H1 (cell line): ENCODE data around the gene NAV2. TPM values are rescaled to one million over a fixed set of nuclear protein-coding genes. Genes with fewer than 3 reads are reported as not detected.

Source experiments
- CTCF ChIA-PET: fragments of 300-600 bp; sonication (Branson Sonifier 250); formaldehyde crosslinking; loops from one replicate; lab custom pipeline; 2021; ENCODE audit not compliant: partially characterized antibody; lab: Charles Lee
- POLR2A ChIA-PET: fragments of 300-600 bp; sonication (Branson Sonifier 250); formaldehyde crosslinking; loops from one replicate; lab custom pipeline; 2021; ENCODE audit warnings: inconsistent platforms; ENCODE audit not compliant: partially characterized antibody; lab: Charles Lee
- DNase-seq, 2 experiments: peaks; one replicate each; pipeline versions ENCODE4 v3.0.0 to v3.0.0-alpha.2; 2010 to 2022; ENCODE audit warnings: low spot score in 2 of 2, low read depth in 1 of 2, mixed read lengths in 1 of 2
- FAIRE-seq: peaks from 2 replicates; lab custom pipeline; 2011; peaks lifted over from hg19 to GRCh38; lab: Jason Lieb, UNC
- H2AFZ ChIP-seq: 2 replicates; pipeline ENCODE4 v1.8.1; 2012; ENCODE audit warnings: low read length, inconsistent platforms
- H2AK5ac ChIP-seq: 2 replicates; pipeline ENCODE4 v1.6.1; 2013; ENCODE audit warnings: low read depth, low read length
- H2BK120ac ChIP-seq: replicated peaks from 2 replicates; pipeline ENCODE3; 2013; ENCODE audit warnings: low read depth, low read length, inconsistent platforms
- H2BK12ac ChIP-seq: 2 replicates; pipeline ENCODE4 v1.6.1; 2013; ENCODE audit warnings: low read depth, low read length
- H2BK15ac ChIP-seq: 2 replicates; pipeline ENCODE4 v1.6.1; 2013; ENCODE audit warnings: low read length
- H2BK20ac ChIP-seq: 2 replicates; pipeline ENCODE4 v1.6.1; 2013; ENCODE audit warnings: low read length
- H2BK5ac ChIP-seq: 2 replicates; pipeline ENCODE4 v1.6.1; 2013; ENCODE audit warnings: low read depth, low read length
- H3K14ac ChIP-seq: 2 replicates; pipeline ENCODE4 v1.6.1; 2013; ENCODE audit warnings: inconsistent platforms; ENCODE audit not compliant: insufficient read length
- H3K18ac ChIP-seq: 2 replicates; pipeline ENCODE4 v1.6.1; 2013; ENCODE audit warnings: low read length; ENCODE audit errors: extremely low read depth
- H3K23ac ChIP-seq: 2 replicates; pipeline ENCODE4 v1.6.1; 2013; ENCODE audit warnings: inconsistent platforms; ENCODE audit not compliant: insufficient read length
- H3K23me2 ChIP-seq: 2 replicates; pipeline ENCODE4 v1.6.1; 2013; ENCODE audit warnings: low read depth, low read length
- H3K27ac ChIP-seq: 2 replicates; pipeline ENCODE4 v1.6.1; 2011; ENCODE audit warnings: low read depth, low read length, inconsistent platforms
- H3K27me3 ChIP-seq, 4 experiments: replicated peaks in 1 of 4; 1 replicate in 1 of 4; 2 replicates in 3 of 4; pipeline versions ENCODE4 v1.6.1 to v1.8.1; 2011 to 2013; ENCODE audit warnings: low read length in 3 of 4, mild to moderate bottlenecking in 3 of 4, inconsistent platforms in 2 of 4, mixed read lengths in 2 of 4, moderate library complexity in 1 of 4; ENCODE audit not compliant: control insufficient read depth in 3 of 4, insufficient read depth in 3 of 4; ENCODE audit errors: extremely low read depth in 1 of 4
- H3K36me3 ChIP-seq, 4 experiments: 2 replicates each; pipeline versions ENCODE4 v1.6.1 to v1.8.1; 2011 to 2013; ENCODE audit warnings: mild to moderate bottlenecking in 4 of 4, low read length in 3 of 4, moderate library complexity in 2 of 4, control low read depth in 1 of 4, inconsistent platforms in 1 of 4; ENCODE audit not compliant: insufficient read depth in 4 of 4, control insufficient read depth in 2 of 4
- H3K4ac ChIP-seq: replicated peaks from 2 replicates; pipeline ENCODE3; 2013; ENCODE audit warnings: low read length, low read depth, mixed read lengths, inconsistent platforms; ENCODE audit not compliant: insufficient read length
- H3K4me1 ChIP-seq, 4 experiments: replicated peaks in 1 of 4; 1 replicate in 1 of 4; 2 replicates in 3 of 4; pipeline versions ENCODE4 v1.6.1 to v1.8.1; 2011 to 2013; ENCODE audit warnings: low read length in 3 of 4, inconsistent platforms in 2 of 4, mixed read lengths in 1 of 4; ENCODE audit not compliant: insufficient read depth in 4 of 4, control insufficient read depth in 3 of 4
- H3K4me2 ChIP-seq, 2 experiments: 2 replicates each; pipeline versions ENCODE4 v1.6.1 to v1.8.1; 2011 to 2013; ENCODE audit warnings: low read depth in 2 of 2, low read length in 2 of 2, control low read depth in 1 of 2, inconsistent platforms in 1 of 2, mild to moderate bottlenecking in 1 of 2; ENCODE audit not compliant: insufficient read depth in 1 of 2
- H3K4me3 ChIP-seq, 4 experiments: fragments of 200-600, 300-600 bp in 1 of 4; sonication (generic), shearing (Covaris generic), sonication (Bioruptor Twin) in 1 of 4; 2 replicates each; pipeline versions ENCODE4 v1.5.1 to v1.8.1; 2011 to 2016; ENCODE audit warnings: low read length in 4 of 4, low read depth in 3 of 4, control low read depth in 2 of 4, inconsistent platforms in 2 of 4, mild to moderate bottlenecking in 2 of 4, mixed read lengths in 1 of 4, moderate library complexity in 1 of 4; ENCODE audit not compliant: insufficient read depth in 2 of 4; ENCODE audit errors: extremely low read depth in 1 of 4
- H3K56ac ChIP-seq: replicated peaks from 2 replicates; pipeline ENCODE3; 2013; ENCODE audit warnings: low read depth, mild to moderate bottlenecking, mixed read lengths, low read length, inconsistent platforms; ENCODE audit not compliant: insufficient read length
- H3K79me1 ChIP-seq: 2 replicates; pipeline ENCODE4 v1.6.1; 2013; ENCODE audit warnings: low read depth, low read length, control low read depth
- H3K79me2 ChIP-seq, 2 experiments: 2 replicates each; pipeline versions ENCODE4 v1.6.1 to v1.8.1; 2012 to 2013; ENCODE audit warnings: low read length in 2 of 2, mild to moderate bottlenecking in 2 of 2, inconsistent platforms in 1 of 2; ENCODE audit not compliant: insufficient read depth in 2 of 2, control insufficient read depth in 1 of 2
- H3K9ac ChIP-seq, 4 experiments: replicated peaks in 1 of 4; 1 replicate in 1 of 4; 2 replicates in 3 of 4; pipeline versions ENCODE4 v1.6.1 to v1.8.1; 2011 to 2013; ENCODE audit warnings: low read depth in 3 of 4, low read length in 3 of 4, control low read depth in 2 of 4, mild to moderate bottlenecking in 2 of 4, moderate library complexity in 2 of 4, inconsistent platforms in 1 of 4; ENCODE audit errors: extremely low read depth in 1 of 4
- H3K9me3 ChIP-seq, 2 experiments: 2 replicates each; pipeline versions ENCODE4 v1.6.1 to v1.8.1; 2012 to 2013; ENCODE audit warnings: mild to moderate bottlenecking in 2 of 2, moderate library complexity in 2 of 2, control low read depth in 1 of 2, inconsistent platforms in 1 of 2, low read depth in 1 of 2, low read length in 1 of 2, mixed read lengths in 1 of 2; ENCODE audit not compliant: insufficient read depth in 2 of 2
- H4K20me1 ChIP-seq, 2 experiments: replicated peaks in 1 of 2; 2 replicates each; pipeline versions ENCODE3 to v1.8.1; 2011 to 2013; ENCODE audit warnings: inconsistent platforms in 2 of 2, low read length in 2 of 2, mild to moderate bottlenecking in 1 of 2; ENCODE audit not compliant: insufficient read depth in 2 of 2, control insufficient read depth in 1 of 2
- H4K5ac ChIP-seq: 2 replicates; pipeline ENCODE4 v1.6.1; 2013; ENCODE audit warnings: low read length, low read depth, mixed read lengths, inconsistent platforms; ENCODE audit not compliant: insufficient read length
- H4K8ac ChIP-seq: 2 replicates; pipeline ENCODE4 v1.8.0; 2013; ENCODE audit warnings: mild to moderate bottlenecking, moderate library complexity, low read length, inconsistent platforms; ENCODE audit not compliant: insufficient read depth; ENCODE audit errors: extremely low read depth
- H4K91ac ChIP-seq: replicated peaks from 2 replicates; pipeline ENCODE3; 2013; ENCODE audit warnings: low read length, mixed read lengths, inconsistent platforms; ENCODE audit not compliant: insufficient read length
- HDAC2 ChIP-seq, 2 experiments: fragments of 300-600 bp in 1 of 2; sonication (generic) in 1 of 2; IDR thresholded peaks; 2 replicates each; pipeline ENCODE4 v1.6.1; 2011 to 2012; ENCODE audit warnings: low read depth in 2 of 2, low read length in 2 of 2, mild to moderate bottlenecking in 2 of 2, moderate library complexity in 2 of 2, borderline replicate concordance in 1 of 2, inconsistent platforms in 1 of 2
- KDM4A ChIP-seq: IDR thresholded peaks from one replicate; pipeline ENCODE4 v1.7.1; 2012; ENCODE audit warnings: low read depth, mild to moderate bottlenecking, moderate library complexity, low read length, inconsistent platforms; ENCODE audit not compliant: severe bottlenecking
- WGBS, 2 experiments: shearing (Covaris generic) in 1 of 2; methylation state at CpG; one replicate each; pipeline versions ENCODE4 v1.1.6 to v1.1.7; 2013 to 2015; ENCODE audit warnings: low lambda C conversion rate in 2 of 2, mixed read lengths in 2 of 2, inconsistent platforms in 1 of 2, low coverage in 1 of 2, missing lambda C conversion rate in 1 of 2; ENCODE audit not compliant: insufficient replicate concordance in 2 of 2, insufficient coverage in 1 of 2, insufficient read length in 1 of 2; ENCODE audit errors: extremely low coverage in 1 of 2, missing lambda C conversion rate in 1 of 2; 5-methylcytosine and 5-hydroxymethylcytosine counted together
- polyA plus RNA-seq, 7 experiments: library from polyadenylated mRNA; depleted of rRNA in 3 of 7; stranded (reverse) in 5 of 7; unstranded in 2 of 7; fragments of >200 nt in 5 of 7; fragments of 200-250 nt in 2 of 7; gene quantifications; 1 replicate in 5 of 7; 2 replicates in 1 of 7; 4 replicates in 1 of 7; pipeline versions ENCODE4 v1.2.1 to v1.2.3, GENCODE V29; 2011 to 2013; ENCODE audit warnings: missing spikeins in 2 of 7, mixed read lengths in 2 of 7
- total RNA-seq: library from RNA; stranded (reverse); fragmentation: NEBNext Ultra II Directional; extraction: Animal tissue kit (Norgen Biotek cat#: 25700); gene quantifications from 2 replicates; pipeline ENCODE4 v1.2.1, GENCODE V29; 2021

Gene NAV2
- total and polyA plus RNA-seq, 2 of the 8 experiments (the other 6 are each of a cell fraction or from before 2014, with no cell fraction given), result 35.6 to 73.6 TPM

GRCh38 chr11:20021771-20022362 lies 309.2 kb downstream of the NAV2 start:
- Histone ChIP-seq H2BK120ac (no peak overlapping the region), H3K9me3 (no peaks in the 10 kb centered on the region), H3K23me2 (peaks cover 9% of the 10 kb centered on the region; the same call in 1 of the 2 replicates), H3K79me1 (peaks cover 2% of the 10 kb centered on the region; the same call in 1 of the 2 replicates), H2BK15ac (no peak overlapping the region; the same call in 1 of the 2 replicates), H3K18ac (peak overlapping the region; percentile 41), H3K23ac (no peak overlapping the region), H2BK20ac (no peak overlapping the region), H3K27ac (no peak overlapping the region; the same call in 1 of the 2 replicates), H2AK5ac (no peak overlapping the region), H3K9ac (no peak overlapping the region), H3K27me3 (no peaks in the 10 kb centered on the region), H3K56ac (no peak overlapping the region), H3K4me2 (peak overlapping the region; percentile 77 to 95), H2BK12ac (0 out of 2 replicates have a peak overlapping the region, but pooled peaks have one; percentile 3), H4K20me1 (no peaks in the 10 kb centered on the region), H3K4me3 (peak overlapping the region in 3 of 4 experiments; percentile 43 to 66 (median 54); a peak in 5 of 8 replicates), H3K79me2 (peaks cover 0 to 29% of the 10 kb centered on the region in 2 experiments; a peak in 3 of 4 replicates), H4K91ac (peak overlapping the region; percentile 23), H4K5ac (no peak overlapping the region), H3K4ac (no peak overlapping the region), H2BK5ac (0 out of 2 replicates have a peak overlapping the region, but pooled peaks have one; percentile 1), H3K36me3 (no peaks in the 10 kb centered on the region), H2AFZ (no peak overlapping the region), H4K8ac (no peak overlapping the region), H3K4me1 (peaks cover 17 to 44% (median 41%) of the 10 kb centered on the region in 4 experiments), H3K14ac (no peak overlapping the region)
- FAIRE-seq (no peak), DNase-seq (no peak)
- 15% methylated on average over 4 of the region's 4 CpGs; no CpG with 5 or more reads in 1 of the 2 experiments for WGBS, 2 experiments
- TF ChIP-seq HDAC2 (IDR thresholded peaks at IDR 0.05; ENCODE audit: borderline replicate concordance in 1 of 2, low read depth in 2 of 2, low read length in 2 of 2), result 0 out of 4 replicates have a peak, but pooled peaks of 1 of the 2 experiments have one; percentile 2
- TF ChIP-seq KDM4A, result no peak
- CTCF ChIA-PET, result interaction anchor here (0.7 to 9.3 kb wide), 11 partner anchors 10 to 208 kb away, joined by 3 to 99 read pairs (median 4); no protein-coding TSS in a partner anchor
- POLR2A ChIA-PET, result interaction anchor here (0.7 to 3.4 kb wide), 5 partner anchors 10 to 21 kb away, joined by 3 to 14 read pairs (median 3); no protein-coding TSS in a partner anchor
